GM19043 (cell line): ENCODE results near the gene ZNF804A.
A peak's percentile ranks its signal among the peaks of the same experiment; 100 is the strongest.

Experiments
- ATAC-seq: cut with Tn5 transposase; IDR thresholded peaks from one replicate; pipeline ENCODE4 v1.9.1; 2021; ENCODE audit warnings: low read depth; ENCODE audit not compliant: unreplicated experiment

Gene ZNF804A

GRCh38 chr2:184598316-184599053, at the start of gene ZNF804A:
ZNF804A (plus strand) TSS chr2:184598529; CDS start chr2:184598960, 431 bp downstream.
- ATAC-seq: peak; percentile 73

- no peak for ATAC-seq
Measured at GRCh38 chr2:184549153-184549552, 49.2 kb upstream of the ZNF804A start.

- ATAC-seq: no peak
Measured at GRCh38 chr2:184551626-184552025, 46.7 kb upstream of the ZNF804A start.

- ATAC-seq: no peak
Measured at GRCh38 chr2:184554736-184555135, 43.6 kb upstream of the ZNF804A start.

- ATAC-seq: no peak
Measured at GRCh38 chr2:184555352-184555751, 43.0 kb upstream of the ZNF804A start.

GRCh38 chr2:184556639-184557038, 41.7 kb upstream of the ZNF804A start:
- ATAC-seq: no peak

GRCh38 chr2:184558713-184559464, 39.4 kb upstream of the ZNF804A start:
- no peak for ATAC-seq

- no peak for ATAC-seq
Measured at GRCh38 chr2:184560603-184561002, 37.7 kb upstream of the ZNF804A start.

- no peak for ATAC-seq
Measured at GRCh38 chr2:184562532-184562931, 35.8 kb upstream of the ZNF804A start.

- ATAC-seq: no peak
Measured at GRCh38 chr2:184564092-184564491, 34.2 kb upstream of the ZNF804A start.

- no peak for ATAC-seq
Measured at GRCh38 chr2:184566716-184567115, 31.6 kb upstream of the ZNF804A start.

GRCh38 chr2:184577056-184577455, 21.3 kb upstream of the ZNF804A start:
- ATAC-seq: no peak

- no peak for ATAC-seq
Measured at GRCh38 chr2:184577743-184578142, 20.6 kb upstream of the ZNF804A start.

- ATAC-seq: no peak
Measured at GRCh38 chr2:184579226-184579625, 19.1 kb upstream of the ZNF804A start.

GRCh38 chr2:184581391-184581790, 16.9 kb upstream of the ZNF804A start:
- ATAC-seq: no peak

- no peak for ATAC-seq
Measured at GRCh38 chr2:184589261-184589660, 9.1 kb upstream of the ZNF804A start.

- ATAC-seq: peak; percentile 22
Measured at GRCh38 chr2:184596819-184597411, 1.4 kb upstream of the ZNF804A start.

- no peak for ATAC-seq
Measured at GRCh38 chr2:184597571-184597991, 748 bp upstream of the ZNF804A start.

- no peak for ATAC-seq
Measured at GRCh38 chr2:184598002-184598315, 370 bp upstream of the ZNF804A start.

- peak; percentile 19 for ATAC-seq
Measured at GRCh38 chr2:184599054-184599871, 934 bp downstream of the ZNF804A start.

GRCh38 chr2:184599872-184600222, 1.5 kb downstream of the ZNF804A start:
- peak; percentile 1 for ATAC-seq
